Right renal pelvis (tissue), 4 donors: ENCODE data around the gene TEX19. TPM values are rescaled to one million over a fixed set of nuclear protein-coding genes. Genes with fewer than 3 reads are reported as not detected.
"Not testable (repeated sequence)": the region's sequence is repeated elsewhere in the genome, so short reads cannot be mapped to it uniquely, and the experiment has no call there.

Experiments used
- DNase-seq, 4 donors: peaks; one replicate each; pipeline ENCODE4 v3.0.0-alpha.2; 2013; ENCODE audit warnings: low read depth in 4 of 4, low spot score in 3 of 4, missing footprints in 1 of 4
- polyA plus RNA-seq, 4 donors: library from polyadenylated mRNA; unstranded; fragments of 120-200 nt; gene quantifications; one replicate each; pipeline ENCODE4 v1.2.1, GENCODE V29; 2013; ENCODE audit not compliant: insufficient read length in 4 of 4

Gene TEX19
- polyA plus RNA-seq, 4 donors = 0.06 TPM; not detected in 3

DNA sequence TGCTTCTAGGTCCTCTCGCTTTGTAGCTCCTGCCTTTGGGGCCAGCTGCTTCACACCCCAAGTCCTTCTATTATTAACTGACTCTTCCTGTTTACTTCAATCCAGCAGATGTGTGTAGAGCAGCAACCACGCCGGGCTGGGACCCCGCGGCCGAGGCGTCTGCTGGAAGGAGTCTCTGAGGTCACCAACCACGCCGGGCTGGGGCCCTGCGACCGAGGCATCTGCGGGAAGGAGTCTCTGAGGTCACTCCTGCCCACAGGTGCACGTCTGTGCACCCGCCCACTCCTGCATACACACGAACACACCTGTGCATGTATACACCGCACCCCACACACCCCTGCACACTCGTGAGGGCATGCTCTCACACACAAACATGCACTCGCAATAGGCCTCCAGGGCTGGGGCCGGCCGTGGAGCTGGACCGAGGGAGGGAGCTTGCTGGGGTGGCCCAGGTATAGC, 7.8 kb upstream of the TEX19 start:
- no peak for DNase-seq

DNA sequence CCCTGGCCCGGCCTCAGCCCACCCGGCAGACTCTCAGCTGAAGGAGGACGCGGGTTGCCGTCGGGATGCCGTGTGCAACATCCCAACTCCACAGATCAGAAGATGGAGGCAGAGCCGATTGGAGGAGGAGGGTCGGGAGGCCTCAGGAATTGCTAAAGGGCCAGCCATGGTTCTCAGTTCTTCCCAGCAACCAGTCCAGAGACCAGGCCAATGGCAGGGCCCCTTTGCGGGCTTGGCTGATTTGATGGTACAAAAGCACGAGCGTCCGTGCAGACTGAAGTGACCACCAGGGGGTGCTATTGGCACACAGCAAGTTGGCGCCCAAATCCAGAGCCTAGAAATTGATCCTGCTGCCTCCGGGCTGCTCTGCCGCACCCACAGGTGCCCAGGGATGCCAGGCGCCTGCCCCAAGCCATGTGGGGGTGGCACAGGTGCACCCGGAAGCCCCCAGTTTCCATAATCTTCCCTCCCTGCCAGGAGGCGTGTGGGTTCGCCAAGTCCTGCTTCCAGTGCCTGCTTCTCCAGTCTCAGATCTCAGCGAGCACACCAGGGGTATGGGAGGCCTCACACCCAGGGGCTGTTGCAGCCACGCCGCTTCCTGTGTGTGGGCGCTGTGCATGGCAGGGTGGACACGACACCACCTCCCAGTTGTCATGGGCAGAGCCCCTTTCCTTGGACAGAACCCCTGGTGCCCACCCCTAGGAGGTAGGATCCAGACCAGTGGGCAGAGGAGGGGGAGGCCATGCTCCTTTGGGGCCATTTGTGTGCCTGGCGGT, 7.1 kb upstream of the TEX19 start:
- DNase-seq = peak; percentile 70 to 85 (median 84)

DNA sequence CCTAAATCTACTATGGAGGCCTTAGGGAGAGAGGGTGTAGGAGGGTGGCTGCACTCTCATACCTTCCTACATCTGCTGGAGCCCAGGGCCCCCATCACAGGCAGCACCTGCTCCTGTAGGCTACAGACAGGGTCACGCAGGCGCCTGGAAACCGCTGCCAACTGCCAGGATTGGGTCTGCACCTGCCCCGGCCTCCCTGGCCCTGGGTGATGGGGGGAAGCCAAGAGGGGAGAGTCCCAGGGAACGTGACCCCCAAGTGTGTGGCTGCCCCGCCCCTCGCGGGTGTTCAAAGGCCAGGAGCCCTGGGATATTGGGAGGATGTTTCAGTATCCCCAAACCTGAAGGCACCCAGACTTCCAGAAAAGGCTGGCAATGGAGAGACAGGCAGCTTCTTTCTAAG, 5.6 kb upstream of the TEX19 start:
- no peak for DNase-seq

DNA sequence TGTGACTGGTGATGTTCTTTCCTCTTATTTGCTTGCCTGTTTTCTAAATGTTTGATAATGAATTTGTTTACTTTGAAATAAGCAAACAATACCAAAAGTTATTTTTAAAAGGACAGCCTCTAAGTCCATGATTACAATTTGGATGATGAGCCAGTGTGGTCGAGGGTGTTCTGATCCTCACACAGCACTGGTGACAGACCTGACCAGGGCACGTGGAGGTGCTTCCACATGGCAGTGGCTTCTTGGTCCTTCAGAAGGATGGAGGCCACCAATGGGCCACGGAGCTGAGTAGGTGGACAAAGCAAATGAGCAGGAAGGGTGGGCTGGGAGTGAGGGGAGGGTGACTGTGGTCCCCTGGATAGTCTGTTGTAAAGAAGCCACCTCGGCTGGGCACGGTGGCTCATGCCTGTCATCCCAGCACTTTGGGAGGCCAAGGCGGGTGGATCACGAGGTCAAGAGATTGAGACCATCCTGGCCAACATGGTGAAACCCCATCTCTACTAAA, 4.2 kb upstream of the TEX19 start:
- DNase-seq = no peak

DNA sequence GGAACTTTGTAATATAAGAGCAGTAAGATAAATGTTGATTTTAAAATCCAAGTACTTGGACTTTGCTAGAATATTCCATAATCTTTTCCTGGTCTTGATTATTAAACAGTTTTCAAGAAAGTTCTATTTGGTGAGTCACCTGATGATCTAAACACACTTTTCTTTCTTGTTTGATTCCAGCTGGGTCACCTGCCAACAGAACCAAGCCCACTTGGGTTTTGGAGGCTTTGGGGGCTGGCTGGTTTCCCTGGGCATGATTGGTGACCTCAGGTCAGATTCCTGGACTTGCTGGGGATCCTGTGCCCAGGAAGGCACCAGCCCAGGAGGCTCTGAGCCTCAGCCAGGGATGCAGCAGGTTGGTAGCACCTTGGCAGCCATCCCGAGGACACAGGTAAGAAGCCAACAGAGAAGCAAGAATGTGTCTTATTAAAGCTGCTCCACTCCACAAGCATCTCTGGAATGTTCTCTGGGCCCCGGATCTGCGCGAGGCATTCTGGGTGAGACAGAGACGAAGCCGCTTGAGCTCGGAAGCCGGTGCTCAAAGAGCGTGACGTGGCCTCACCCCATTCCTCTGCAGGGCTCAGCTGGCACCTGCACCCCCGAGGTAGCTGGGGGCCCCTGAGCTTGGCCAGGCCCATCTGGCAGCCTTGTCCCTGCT, 3.1 kb upstream of the TEX19 start:
- DNase-seq = no peak

DNA sequence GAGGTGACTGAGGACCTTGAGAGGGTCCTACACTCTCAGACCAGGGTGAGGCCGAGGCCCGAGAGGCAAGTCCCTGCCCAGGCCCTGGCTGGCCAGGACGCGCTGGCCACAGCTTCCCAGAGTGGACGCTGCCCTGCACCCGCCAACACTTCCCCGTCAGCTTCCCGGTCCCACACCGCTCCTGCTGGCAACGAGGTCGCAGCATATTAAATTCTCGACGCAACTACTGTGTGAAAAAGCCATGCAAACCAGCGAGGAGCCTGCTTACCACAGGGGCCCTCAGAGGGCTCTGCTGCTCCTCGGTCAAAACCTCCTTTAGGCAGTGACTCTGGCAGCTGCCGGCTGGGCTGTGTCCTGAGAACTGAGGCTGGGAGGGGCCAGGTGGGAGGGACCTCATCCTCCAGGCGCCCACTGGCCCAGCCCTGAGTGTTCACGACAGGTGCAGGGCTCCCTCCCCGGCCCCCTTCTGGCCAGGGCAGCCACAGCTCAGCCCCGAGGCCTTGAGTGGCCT, 2.1 kb upstream of the TEX19 start:
- DNase-seq = no peak

DNA sequence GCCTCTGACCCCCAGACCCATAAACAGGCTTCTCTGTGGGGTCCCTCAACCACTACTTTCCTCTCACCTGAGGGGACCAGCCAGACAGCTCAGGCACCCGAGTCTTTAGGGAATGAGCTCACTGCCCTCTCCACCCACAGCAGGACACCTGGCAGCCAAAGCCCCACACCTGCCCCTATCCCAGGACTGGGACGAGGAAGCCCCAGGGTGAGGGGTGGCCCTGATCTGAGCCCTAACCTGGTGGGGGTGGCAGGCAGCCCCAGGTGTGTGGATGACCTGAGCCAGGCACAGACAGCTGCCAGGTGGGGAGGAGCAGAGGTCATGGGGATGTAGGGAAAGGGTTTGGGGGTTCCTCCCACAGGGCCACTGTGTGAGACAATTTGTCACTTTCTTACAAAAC, 1.7 kb upstream of the TEX19 start:
- DNase-seq = no peak

DNA sequence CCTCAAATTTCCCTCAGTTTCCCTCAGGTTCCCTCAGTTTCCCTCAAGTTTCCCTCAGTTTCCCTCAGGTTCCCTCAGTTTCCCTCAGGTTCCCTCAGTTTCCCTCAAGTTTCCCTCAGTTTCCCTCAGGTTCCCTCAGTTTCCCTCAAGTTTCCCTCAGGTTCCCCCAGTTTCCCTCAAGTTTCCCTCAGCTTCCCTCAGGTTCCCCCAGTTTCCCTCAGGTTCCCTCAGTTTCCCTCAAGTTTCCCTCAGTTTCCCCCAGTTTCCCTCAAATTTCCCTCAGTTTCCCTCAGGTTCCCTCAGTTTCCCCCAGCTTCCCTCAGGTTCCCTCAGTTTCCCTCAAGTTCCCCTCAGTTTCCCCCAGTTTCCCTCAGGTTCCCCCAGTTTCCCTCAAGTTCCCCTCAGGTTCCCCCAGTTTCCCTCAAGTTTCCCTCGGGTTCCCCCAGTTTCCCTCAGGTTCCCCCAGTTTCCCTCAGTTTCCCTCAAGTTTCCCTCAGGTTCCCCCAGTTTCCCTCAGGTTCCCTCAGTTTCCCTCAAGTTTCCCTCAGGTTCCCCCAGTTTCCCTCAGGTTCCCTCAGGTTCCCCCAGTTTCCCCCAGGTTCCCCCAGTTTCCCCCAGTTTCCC, 516 bp downstream of the TEX19 start:
- not testable (repeated sequence) for DNase-seq

DNA sequence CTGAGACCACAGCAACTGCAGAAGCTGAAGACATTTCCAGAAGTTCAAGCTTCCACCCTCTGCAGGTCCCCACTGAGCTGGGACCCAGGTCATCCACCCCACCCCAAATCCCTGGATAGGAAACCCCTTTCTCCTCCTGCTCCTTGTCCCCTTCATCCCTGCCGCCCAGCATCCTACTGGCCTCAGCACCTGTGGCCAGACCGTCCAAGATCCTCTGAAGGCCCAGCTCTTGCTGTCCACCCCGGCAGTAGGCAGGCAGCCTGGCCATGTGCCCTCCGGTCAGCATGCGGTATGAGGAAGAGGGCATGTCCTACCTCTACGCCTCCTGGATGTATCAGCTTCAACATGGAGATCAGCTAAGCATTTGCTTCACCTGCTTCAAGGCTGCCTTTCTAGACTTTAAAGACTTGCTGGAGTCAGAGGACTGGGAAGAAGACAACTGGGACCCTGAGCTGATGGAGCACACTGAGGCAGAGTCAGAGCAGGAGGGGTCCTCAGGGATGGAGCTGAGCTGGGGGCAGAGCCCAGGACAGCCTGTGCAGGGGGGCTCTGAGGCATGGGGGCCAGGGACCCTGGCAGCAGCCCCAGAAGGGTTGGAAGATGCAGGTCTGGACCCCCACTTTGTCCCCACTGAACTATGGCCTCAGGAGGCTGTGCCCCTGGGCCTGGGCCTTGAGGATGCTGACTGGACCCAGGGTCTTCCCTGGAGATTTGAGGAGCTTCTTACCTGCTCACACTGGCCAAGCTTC, 3.0 kb downstream of the TEX19 start:
- no peak for DNase-seq

DNA sequence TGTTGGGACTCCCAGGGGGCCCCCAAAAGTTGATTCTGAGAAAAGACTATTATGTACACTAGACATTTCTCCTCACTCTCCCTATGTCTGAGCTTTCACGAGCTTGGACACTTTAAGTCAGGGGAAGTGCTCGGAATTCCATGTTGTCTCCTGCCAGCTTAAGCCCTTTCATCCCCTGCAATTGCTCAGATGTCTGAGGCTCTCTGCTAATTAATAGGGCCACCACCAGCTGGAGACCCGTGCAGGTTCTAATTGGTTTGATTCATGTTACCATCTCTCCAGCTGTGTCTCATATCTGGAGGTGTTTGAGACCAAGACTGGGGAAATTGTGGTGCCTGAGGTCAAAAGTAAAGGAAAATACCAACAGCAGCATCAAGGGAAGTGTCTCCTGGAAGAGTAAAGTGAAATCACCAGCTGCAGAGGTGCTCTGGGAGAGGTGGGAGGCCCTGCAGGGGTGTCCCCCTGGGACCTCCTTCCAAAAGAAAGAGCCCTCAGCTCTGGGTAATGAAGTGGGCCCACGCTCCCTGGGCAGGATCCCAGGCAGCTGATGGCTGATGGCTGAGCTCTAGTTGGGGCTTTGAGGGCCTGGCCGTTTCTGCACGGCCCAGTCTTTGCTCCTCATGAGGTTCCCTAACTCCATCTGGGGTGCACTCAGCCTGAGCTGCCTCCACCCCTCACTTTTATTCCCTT, 6.7 kb downstream of the TEX19 start:
- DNase-seq = no peak

DNA sequence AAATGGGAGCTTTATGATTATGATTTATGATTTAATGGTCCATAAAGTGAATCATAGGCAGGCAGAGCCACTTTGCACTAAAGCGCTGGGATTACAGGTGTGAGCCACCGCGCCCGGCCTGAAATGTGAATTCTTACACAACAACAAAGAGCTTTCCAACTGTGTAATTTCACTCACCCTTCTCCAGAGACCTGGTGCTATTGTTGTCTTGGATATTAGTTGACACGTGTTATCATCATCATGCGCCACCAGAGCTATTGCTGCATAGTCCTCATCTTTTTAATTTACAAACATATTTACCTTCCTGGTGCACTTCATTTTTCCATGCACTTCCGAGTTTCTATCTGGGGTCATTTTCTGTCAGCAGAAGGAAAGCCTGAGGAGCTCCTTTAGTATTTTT, 7.7 kb downstream of the TEX19 start:
- no peak for DNase-seq

DNA sequence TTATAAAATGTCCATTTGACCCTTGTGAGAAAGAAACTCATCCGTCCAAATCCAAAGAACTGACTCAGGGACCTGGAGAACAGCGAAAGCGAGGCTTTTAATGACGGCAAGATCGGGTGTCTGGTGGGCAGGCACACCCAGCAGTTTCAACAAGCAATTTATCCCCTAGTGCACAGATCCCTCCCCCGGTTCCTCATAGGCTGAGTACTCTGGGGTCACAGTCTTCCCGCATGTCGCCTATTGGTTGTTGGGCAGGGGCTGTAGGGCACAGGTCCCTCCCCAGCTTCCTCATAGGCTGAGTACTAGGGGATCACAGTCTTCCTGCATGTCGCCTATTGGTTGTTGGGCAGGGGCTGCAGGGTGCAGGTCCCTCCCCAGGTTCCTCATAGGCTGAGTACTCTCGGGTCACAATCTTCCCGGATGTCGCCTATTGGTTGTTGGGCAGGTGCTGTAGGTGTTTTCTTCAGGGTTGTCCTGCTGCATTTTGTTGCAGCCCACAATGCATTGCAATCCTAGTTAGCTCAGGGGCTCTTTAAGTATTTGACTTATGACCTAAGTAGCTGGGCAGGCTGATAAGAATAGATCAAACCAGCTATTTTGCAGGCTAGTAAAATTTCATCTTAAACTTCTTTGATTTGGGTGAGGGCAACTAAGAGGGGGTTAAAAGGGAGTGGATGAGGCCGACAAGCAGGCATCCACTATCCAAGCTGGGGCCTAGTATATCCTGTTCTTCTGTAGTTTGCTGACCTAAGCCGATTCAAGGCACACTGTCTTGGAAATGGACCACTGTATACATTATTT, 8.9 kb downstream of the TEX19 start:
- DNase-seq = no peak

DNA sequence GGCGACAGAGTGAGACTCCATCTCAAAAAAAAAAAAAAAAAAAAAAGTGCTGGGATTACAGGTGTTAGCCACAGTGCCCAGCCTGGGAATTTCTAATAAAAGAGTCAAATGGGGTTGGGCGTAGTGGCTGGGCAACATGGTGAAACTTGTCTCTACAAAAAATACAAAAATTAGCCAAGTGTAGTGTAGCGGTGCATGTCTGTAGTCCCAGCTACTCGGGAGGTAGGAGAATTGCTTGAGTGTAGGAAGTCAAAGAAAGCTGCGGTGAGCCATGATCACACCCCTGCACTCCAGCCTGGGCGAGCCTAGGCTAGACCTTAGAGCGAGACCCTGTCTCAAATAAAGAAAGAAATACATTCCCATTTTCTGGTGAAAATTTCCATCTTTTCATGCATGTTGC, 10.2 kb downstream of the TEX19 start:
- no peak for DNase-seq

DNA sequence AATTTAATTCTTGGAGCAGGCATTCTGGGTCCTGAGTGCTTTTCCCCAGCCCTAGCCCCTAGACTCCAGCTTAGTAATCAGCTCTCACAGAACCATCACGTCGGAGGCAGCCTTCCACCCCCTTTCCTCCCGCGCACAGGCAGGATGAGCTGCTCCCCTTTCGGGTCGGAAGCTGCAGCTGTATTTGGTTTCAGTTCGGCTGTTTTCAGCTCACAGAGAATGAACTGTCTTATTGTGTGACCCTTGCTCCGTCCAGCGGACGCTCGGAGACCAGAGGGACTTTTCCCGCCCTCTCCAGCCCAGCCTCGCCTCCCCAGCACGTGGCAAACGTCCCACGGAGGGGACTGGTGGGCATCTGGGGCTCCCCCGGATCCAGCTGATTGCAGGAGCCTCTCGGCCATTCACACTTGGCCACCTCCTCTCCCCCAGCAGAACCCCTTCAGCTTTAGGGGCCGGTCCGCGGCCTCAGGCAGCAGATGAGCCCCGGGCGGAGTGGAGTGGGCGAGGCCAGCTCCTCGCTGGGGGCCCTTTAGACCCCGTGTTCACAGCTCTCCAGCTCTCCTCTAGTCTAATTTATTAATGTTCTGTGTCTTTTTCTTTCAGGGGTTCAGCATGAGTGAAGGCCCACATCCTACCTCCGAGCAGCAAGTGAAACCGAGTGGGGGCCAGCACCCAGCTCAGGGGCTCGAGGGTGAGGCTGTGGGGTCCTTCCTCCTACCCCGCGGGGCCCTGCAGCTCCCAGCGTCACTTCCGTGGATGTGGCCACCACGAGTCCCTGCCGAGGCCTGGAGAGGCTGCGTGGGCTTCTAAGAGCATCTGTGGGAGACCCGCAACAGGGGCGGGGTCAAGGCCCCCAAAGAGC, 11.7 kb downstream of the TEX19 start:
- DNase-seq = no peak

DNA sequence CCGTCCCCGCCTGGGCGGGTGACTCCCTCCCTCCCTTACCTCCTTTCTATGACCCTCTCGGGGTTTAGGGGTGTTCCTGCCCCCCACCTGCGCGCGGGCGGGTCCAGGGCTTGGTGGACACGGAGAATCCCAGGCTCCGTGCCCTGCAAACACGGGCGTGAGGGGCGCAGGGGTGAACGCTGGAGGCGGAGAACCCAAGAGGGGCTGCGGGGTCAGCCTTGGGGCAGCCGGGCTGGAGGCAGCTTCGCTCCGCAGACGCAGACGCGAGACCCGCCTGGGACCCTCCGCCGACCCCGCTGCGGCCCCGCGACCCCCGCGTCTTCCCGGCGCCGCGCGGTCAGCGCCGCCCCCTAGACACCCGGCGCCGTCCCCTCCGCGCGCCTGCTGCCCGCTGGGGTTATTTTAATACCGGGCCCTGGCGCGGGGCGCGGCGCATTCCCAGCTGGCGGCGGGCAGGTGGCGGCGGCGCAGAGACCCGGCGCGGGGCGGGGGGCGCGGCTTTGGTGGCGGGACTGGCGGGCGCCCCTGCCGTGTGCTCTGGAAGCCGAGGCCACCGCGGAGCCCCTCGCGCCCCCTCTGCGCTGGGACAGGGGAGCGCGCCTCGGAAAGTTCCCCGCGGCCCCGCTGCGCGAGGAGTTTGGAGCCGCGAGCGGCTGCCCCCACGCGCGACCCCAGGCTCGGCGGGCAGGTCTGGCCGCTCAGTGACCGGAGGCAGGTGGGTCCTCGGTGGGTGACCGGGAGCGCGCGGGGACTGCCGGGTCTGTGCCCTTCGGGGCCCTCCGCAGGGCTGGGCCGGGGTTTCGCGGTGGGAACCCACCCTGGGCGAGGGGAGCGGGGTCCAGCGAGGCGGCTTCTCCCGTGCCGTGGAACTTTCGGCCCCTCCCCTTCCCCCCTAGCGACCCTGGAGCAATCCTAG, 12.5 kb downstream of the TEX19 start, which contains the start of gene UTS2R:
Gene UTS2R (plus strand): TSS at position 433 of the 916 bp plus-strand sequence. CDS start 2,560 bp downstream, outside the sequence.
- DNase-seq = no peak

DNA sequence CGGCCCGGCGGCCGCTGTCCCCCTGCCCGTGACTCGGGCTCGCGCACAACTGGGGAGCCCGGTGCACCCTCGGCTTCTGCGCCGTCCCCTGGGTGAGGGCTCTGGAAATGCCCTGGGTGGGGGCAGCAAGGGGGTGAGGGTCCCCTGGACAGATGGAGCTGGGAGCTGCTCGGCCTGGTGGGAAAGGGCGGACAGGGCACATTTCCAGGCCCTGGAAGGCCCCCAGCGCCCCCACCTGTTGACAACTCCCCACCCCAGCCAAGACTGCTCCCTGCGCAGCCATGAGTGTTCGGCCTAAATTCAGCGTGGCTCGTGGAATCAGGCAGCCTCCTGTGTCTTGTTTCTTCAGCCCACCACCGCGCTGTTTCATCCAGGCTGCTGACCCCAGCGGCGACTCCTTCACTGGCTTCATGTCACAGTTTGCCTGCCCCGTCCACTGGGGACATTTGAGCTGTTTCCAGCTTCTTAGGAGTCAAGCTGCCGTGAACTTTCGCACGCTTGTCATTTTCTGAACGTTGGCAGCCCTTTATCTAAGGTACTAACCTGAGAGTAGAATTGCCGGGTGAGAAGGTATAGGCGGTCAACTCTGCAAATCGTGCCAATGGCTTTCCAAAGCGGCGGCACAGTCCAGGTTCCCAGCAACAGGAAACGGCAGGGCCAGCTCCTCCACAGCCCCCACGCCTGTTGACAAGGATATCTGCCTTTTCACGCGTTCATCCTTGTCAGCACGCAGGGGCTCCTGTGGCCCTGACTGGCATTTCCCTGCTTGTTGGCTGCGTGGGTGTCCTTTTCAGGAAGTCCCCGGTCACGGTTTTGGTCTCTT, 13.4 kb downstream of the TEX19 start:
- no peak for DNase-seq
